Hepatocyte (in vitro differentiated cells): Measurements from ENCODE around the gene DPP10.
"Not testable (repeated sequence)": the region's sequence is repeated elsewhere in the genome, so short reads cannot be mapped to it uniquely, and the experiment has no call there.

Experiments
- EZH2 ChIP-seq: fragments of 200-600 bp; sonication (generic); IDR thresholded peaks from 2 replicates; pipeline ENCODE4 v1.6.1; 2016; ENCODE audit warnings: antibody characterized with exemption, mild to moderate bottlenecking, borderline replicate concordance
- EZH2phosphoT487 ChIP-seq: fragments of 200-600 bp; sonication (generic); IDR thresholded peaks from one replicate; pipeline ENCODE4 v1.6.1; 2018; ENCODE audit warnings: antibody characterized with exemption, mild to moderate bottlenecking, low read depth, moderate library complexity; ENCODE audit not compliant: unreplicated experiment, severe bottlenecking
- TF ChIP-seq, protein P1 (sequence below): fragments of 200-600 bp; sonication (generic); IDR thresholded peaks from 2 replicates; pipeline ENCODE4 v1.5.1; 2016; ENCODE audit warnings: antibody characterized with exemption, mild to moderate bottlenecking; ENCODE audit not compliant: poor library complexity

DNA sequence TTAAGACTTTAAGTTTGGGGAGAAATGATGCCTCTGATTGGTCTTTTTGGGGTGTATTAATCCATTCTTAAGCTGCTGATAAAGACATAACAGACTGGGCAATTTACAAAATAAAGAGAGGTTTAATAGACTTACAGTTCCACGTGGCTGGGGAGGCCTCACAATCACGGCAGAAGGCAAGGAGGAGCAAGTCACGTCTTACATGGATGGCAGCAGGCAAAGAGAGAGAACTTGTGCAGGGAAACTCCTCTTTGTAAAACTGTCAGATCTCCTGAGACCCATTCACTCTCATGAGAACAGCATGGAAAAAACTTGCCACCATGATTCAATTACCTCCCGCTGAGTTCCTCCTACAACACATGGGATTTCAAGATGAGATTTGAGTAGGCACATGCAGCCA lies 80.2 kb downstream of the DPP10 start:
- TF ChIP-seq, protein P1, sequence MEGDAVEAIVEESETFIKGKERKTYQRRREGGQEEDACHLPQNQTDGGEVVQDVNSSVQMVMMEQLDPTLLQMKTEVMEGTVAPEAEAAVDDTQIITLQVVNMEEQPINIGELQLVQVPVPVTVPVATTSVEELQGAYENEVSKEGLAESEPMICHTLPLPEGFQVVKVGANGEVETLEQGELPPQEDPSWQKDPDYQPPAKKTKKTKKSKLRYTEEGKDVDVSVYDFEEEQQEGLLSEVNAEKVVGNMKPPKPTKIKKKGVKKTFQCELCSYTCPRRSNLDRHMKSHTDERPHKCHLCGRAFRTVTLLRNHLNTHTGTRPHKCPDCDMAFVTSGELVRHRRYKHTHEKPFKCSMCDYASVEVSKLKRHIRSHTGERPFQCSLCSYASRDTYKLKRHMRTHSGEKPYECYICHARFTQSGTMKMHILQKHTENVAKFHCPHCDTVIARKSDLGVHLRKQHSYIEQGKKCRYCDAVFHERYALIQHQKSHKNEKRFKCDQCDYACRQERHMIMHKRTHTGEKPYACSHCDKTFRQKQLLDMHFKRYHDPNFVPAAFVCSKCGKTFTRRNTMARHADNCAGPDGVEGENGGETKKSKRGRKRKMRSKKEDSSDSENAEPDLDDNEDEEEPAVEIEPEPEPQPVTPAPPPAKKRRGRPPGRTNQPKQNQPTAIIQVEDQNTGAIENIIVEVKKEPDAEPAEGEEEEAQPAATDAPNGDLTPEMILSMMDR, result not testable (repeated sequence)
- not testable (repeated sequence) for TF ChIP-seq EZH2, EZH2phosphoT487
